Vagina (tissue), 2 donors: Measurements from ENCODE around the gene C1QL1.

Experiments used
- CTCF ChIP-seq, 3 experiments: fragments of 450-650 bp in 2 of 3; fragments of 200-600 bp in 1 of 3; sonication (generic) in 1 of 3; IDR thresholded peaks; one replicate each; pipeline ENCODE4 v1.5.1; 2017 to 2019; ENCODE audit warnings: antibody characterized with exemption in 3 of 3, mild to moderate bottlenecking in 2 of 3, moderate library complexity in 2 of 3
- POLR2AphosphoS5 ChIP-seq, 2 donors: sonication (generic); formaldehyde crosslinking; IDR thresholded peaks; one replicate each; pipeline ENCODE4 v1.9.0; 2017; ENCODE audit warnings: antibody characterized with exemption in 2 of 2, mild to moderate bottlenecking in 2 of 2, low read depth in 1 of 2; ENCODE audit not compliant: insufficient read depth in 1 of 2

- TF ChIP-seq CTCF (IDR thresholded peaks at IDR 0.05) (no peak), POLR2AphosphoS5 (IDR thresholded peaks at IDR 0.05; ENCODE audit: insufficient read depth in 1 of 2, low read depth in 1 of 2) (peak in 1 of 2 donors; percentile 64)
Measured at GRCh38 chr17:44968225-44969143, at the start of gene C1QL1.
